Heart left ventricle (tissue), 13 donors: Measurements from ENCODE around the gene RNF43.

Experiments
- POLR2A ChIP-seq, 2 donors: fragments of 450-650 bp; IDR thresholded peaks; one replicate each; pipeline ENCODE4 v1.6.1; 2017; ENCODE audit warnings: antibody characterized with exemption in 2 of 2, mild to moderate bottlenecking in 2 of 2, moderate library complexity in 2 of 2
- TF ChIP-seq, protein P1 (sequence below), 12 donors: fragments of 200-600 bp; sonication (generic) in 4 of 12; IDR thresholded peaks; one replicate each; pipeline versions ENCODE4 v1.5.0 to v1.8.0; 2018 to 2022; ENCODE audit warnings: antibody characterized with exemption in 12 of 12, mild to moderate bottlenecking in 5 of 12
- donor health status: ischemic (EF 13 %, LVEDD 7.1; RV severe dilation, severe dysfunction).
- donor health status: DM: no; HTN: yes; CAD: no.
- donor health status: DM: no; HTN: no; CAD: no.
- donor health status: ischemic (EF 25% LVEDD 6.9; RV normal size, moderate dysfunction).
- donor health status: ischemic (EF 25% LVEDD 5.7; RV mildly dilated, moderate dysfunction).
- donor health status: ischemic (EF 35%, LVEDD 5.7; RV mildly dilated, moderate dysfunction).
- donor health status: nonischemic (EF 11% LVEDD 7.7; RV severe dilation, severe dysfunction).
- donor health status: DM: yes; HTN: yes; CAD: no.
- donor health status: PGD.
- donor health status: ischemic (EF 29% LVEDD 5.4; RV normal size, mild dysfunction).
- donor health status: nonischemic (EF 23%, LVEDD 6.1; RV moderate dilation, normal function).

DNA sequence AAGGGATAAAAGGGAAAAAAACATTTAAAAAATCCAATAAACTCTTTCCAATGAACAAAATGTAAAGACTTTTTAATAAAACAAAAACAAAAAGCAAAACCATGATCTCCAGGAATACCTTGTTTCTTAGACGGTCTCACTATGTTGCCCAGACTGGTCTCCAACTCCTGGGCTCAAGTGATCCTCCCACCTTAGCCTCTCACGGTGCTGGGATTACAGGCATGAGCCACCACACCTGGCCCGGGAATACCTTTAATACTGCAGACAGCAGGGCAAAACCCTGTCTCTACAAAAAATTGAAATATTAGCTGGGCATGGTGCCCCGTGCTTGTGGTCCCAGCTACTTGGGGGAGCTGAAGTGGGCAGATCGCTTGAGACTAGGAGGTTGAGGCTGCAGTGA, 7.9 kb downstream of the RNF43 start:
- TF ChIP-seq, protein P1, sequence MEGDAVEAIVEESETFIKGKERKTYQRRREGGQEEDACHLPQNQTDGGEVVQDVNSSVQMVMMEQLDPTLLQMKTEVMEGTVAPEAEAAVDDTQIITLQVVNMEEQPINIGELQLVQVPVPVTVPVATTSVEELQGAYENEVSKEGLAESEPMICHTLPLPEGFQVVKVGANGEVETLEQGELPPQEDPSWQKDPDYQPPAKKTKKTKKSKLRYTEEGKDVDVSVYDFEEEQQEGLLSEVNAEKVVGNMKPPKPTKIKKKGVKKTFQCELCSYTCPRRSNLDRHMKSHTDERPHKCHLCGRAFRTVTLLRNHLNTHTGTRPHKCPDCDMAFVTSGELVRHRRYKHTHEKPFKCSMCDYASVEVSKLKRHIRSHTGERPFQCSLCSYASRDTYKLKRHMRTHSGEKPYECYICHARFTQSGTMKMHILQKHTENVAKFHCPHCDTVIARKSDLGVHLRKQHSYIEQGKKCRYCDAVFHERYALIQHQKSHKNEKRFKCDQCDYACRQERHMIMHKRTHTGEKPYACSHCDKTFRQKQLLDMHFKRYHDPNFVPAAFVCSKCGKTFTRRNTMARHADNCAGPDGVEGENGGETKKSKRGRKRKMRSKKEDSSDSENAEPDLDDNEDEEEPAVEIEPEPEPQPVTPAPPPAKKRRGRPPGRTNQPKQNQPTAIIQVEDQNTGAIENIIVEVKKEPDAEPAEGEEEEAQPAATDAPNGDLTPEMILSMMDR (IDR thresholded peaks at IDR 0.05), result no peak
- no peak for TF ChIP-seq POLR2A (IDR thresholded peaks at IDR 0.05)
